HG03095 (cell line): ENCODE data around the gene GHR.

Experiments used
- ATAC-seq: cut with Tn5 transposase; IDR thresholded peaks from one replicate; pipeline ENCODE4 v1.9.1; 2021; ENCODE audit warnings: moderate library complexity; ENCODE audit not compliant: unreplicated experiment

The GHR gene

GRCh38 chr5:42767491-42768105, 344.4 kb downstream of the GHR start:
- no peak for ATAC-seq

GRCh38 chr5:42768106-42768504, 344.9 kb downstream of the GHR start:
- no peak for ATAC-seq

GRCh38 chr5:42770003-42770402, 346.8 kb downstream of the GHR start:
- ATAC-seq, result no peak
